GM23338 (cell line): ENCODE data around the gene RYR2.

ENCODE experiments used
- CREB1 ChIP-seq: fragments of 250-450 bp; sonication (Bioruptor Pico); IDR thresholded peaks from 2 replicates; pipeline ENCODE4 v1.5.0; 2020; ENCODE audit warnings: low read depth, mild to moderate bottlenecking, moderate library complexity
- CTCF ChIP-seq, 2 experiments: fragments of 200-600 bp in 1 of 2; sonication (generic) in 1 of 2; conservative IDR thresholded peaks; 2 replicates each; pipeline versions ENCODE4 v1.5.1 to v1.6.1; 2016 to 2017; ENCODE audit warnings: antibody characterized with exemption in 2 of 2, low read depth in 2 of 2, mild to moderate bottlenecking in 2 of 2, moderate library complexity in 1 of 2
- EZH2phosphoT487 ChIP-seq: fragments of 200-600 bp; sonication (generic); IDR thresholded peaks from one replicate; pipeline ENCODE4 v1.8.1; 2018; ENCODE audit warnings: antibody characterized with exemption; ENCODE audit not compliant: unreplicated experiment
- REST ChIP-seq: IDR thresholded peaks from one replicate; pipeline ENCODE4 v1.6.1; 2018; ENCODE audit warnings: antibody characterized with exemption; ENCODE audit not compliant: unreplicated experiment

- no peak for TF ChIP-seq CREB1 (CRISPR knock-in tag)
- TF ChIP-seq CTCF (conservative IDR thresholded peaks at IDR 0.05; ENCODE audit: low read depth in 2 of 2): no peak
- no peak for TF ChIP-seq REST
- TF ChIP-seq EZH2phosphoT487: no peak
Measured at GRCh38 chr1:237583756-237584155, 541.8 kb downstream of the RYR2 start.
